H4 (cell line): ENCODE results near the gene FBXW4. TPM values are rescaled to one million over a fixed set of nuclear protein-coding genes. Genes with fewer than 3 reads are reported as not detected.

Experiments used
- DNase-seq: peaks from one replicate; pipeline ENCODE4 v3.0.0-alpha.2; 2015; ENCODE audit warnings: low spot score
- total RNA-seq: library from RNA; depleted of rRNA; stranded (reverse); fragments of >200 nt; shearing (Covaris generic); gene quantifications from 2 replicates; pipeline ENCODE4 v1.2.3, GENCODE V29; 2014

Gene FBXW4
- total RNA-seq, 1 experiment from 2014 or later, result 7.7 TPM

DNA sequence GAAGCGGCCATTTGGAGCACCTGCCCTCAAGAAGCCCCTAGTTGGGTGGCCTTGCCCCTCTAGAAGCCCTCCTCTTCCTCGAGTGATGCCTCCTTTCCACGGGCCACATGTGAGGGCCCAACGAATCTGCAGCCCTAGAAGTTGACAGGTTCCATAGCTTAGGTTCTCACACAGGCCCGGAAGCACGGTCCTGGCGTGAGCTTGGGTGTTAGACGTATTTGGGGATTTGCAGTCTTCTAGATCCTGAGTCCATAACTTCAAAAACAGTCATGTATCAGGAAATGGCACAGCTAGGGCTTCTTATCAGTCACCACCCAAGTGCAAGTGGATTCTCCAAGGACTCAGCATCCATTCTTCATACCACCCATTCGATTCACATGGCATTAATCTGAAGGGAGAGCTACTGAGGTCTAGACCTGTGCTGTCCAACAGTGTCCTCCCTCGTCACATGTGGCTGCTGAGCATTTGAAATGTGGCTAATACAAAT is 477 bp upstream of the FBXW4 start:
- DNase-seq, result no peak

DNA sequence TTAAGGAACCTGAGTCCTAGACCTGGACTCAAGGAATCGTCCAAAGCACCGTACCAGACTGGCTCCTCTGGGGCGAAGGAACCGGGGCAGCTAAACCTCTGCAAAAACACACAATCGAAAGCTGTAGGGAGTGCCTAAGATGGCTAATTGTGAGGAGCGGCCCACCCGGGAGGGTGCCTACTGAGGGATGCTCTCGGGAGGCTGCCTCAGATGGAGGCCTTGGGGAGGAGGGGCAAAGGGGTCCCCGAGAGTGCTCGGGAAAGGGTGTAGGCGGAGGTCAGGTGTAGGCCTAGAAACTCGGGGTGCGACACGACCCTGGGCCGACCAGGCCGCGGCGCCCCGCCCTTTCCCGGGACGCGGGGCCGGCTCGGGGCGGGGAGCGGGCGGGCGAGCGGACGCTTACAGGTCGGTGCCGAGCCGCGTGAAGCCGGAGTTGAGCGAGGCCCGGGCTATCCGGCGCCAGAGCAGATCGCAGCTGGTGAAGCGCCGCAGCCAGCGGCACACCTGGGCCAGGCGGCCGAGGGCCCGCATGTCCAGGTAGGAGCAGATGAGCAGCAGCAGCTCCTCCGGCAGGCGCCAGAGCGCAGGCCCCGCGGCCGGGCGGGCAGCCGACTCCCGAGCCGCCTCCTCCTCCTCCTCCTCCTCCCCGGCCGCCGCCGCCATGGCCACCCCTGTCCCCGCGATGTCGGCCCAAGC is 844 bp downstream of the FBXW4 start:
- DNase-seq, result peak; percentile 13

DNA sequence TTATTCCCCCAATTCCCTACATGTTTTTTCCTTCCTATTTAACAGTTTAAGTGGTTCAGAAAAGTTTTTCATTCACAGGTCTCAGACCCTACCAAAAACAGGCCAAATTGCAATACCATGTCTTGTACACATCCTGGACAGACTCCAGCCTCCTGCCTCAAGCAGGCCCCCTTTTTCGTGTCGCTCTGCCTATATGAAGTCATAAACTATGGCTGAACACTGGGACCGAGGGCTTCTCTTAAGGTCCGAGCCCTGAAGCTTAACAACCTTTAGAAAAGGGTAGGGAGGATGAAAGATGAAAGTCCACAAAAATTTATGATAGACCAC is 1.4 kb downstream of the FBXW4 start:
- peak; percentile 15 for DNase-seq

DNA sequence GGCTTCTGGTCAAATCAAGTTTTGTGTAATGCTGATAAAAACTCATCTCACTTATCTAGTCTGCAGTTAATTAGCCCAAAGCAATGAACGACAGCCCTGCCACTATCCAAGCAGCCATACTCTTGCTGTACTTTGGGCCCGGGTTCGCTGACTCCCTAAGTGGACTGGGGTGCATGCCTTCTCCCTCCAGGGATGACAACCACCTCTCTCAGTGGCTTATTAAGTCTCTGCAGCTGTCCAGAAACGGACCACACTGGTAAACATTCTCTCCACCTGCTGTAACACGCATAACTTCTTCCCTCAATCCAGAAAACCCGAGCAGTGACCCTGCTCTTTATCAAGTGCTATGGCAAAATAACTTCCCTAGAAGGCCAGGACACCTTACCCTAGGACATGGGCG is 3.9 kb downstream of the FBXW4 start:
- no peak for DNase-seq

DNA sequence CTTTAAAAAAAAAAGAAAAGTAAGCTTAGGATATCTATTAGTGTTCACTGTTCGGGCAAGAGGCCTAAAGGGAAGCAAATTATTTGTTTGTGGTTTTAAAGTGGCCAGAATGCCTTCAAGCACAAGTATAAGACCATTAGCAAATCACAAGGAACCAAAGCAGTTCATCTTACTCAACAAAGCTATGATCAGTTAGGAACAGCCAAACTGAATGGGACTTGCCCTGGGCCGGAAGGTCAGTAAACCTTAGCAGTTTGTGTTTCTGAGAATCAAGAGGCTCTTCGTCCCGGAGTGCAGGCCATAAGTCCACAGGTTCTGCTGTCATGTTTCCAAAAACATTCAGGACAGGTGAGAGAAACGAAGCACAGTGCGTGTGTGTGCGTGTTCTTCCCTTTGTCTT is 4.5 kb downstream of the FBXW4 start:
- no peak for DNase-seq

DNA sequence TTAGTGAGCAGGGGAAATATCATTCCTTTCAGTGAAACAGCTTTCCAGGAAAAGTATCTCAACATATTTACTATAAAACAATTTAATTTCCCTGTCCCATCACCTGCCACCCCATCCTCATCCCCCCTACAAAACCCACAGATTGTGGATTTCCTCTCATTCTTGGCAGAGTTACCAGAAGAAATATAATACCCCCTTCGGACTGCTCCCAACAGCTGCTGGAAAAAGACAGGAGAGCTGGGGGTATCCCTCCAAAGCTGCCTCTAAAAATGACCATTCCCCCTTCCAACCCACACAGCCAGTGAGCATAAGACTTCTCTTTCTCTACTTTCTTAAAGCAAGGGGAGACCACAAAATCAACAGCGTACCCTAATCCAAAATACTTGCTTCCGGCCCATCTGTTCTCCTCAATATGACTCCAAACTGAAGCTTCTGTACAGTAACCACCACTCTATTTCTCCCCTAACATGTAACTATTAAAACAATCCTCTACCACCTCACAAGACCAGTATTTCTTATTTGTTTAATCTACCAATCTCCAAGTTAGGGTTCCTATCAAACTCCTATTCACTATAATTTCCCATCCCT is 7.8 kb downstream of the FBXW4 start:
- no peak for DNase-seq

DNA sequence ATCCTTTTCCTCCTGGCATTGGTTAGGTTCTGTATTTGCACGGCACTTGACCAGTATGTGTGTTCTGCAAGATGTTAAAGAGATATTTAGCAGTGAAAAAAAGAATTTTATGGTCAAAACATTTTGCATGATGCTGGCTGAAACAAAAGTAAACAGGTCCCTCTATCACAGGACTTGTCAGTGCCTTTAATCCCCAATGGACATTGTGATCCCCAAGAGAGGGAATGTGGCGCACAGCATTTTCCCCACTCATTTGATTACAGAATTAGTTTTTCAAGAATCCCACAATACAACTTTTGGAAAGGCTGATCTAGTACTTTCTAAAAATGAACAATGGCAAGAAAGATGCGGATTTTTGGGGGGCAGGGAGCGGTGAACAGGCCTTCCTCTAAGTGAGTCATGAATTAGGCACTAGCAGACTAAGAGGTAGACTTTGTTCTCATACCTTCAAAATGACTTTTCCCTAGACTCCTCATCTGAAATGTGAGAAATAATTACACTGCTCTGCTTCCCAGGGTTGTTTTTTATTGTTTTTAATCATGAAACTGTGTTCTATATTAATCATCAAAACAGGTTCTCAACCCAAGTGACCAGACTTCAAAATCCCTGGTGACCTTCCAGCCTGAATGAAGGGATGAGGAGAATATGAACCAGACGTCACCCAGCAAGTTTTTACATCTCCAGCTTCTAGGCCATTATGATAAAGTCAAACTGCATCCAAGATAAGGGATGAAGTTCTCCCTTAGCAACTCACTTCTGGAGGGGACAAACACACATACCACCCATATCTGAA is 8.6 kb downstream of the FBXW4 start:
- DNase-seq, result no peak

DNA sequence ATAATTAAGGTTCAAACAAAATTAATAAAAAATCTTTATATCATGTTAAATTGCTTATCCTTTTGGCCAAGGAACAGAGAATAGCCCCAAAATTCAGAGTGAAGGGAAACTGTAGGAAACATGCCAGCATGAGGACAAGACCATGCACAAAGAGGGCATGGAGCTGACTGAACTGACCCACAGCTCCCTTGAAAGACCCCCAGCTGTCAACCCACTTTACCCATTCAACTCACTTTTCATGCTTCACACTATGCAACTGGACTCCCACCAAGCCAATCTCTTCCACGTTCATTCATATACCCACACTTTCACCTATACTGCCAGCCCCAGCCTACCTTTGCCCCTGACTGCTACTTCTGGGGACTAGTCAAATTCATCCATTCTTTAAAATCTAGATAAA is 10.2 kb downstream of the FBXW4 start:
- DNase-seq, result no peak

DNA sequence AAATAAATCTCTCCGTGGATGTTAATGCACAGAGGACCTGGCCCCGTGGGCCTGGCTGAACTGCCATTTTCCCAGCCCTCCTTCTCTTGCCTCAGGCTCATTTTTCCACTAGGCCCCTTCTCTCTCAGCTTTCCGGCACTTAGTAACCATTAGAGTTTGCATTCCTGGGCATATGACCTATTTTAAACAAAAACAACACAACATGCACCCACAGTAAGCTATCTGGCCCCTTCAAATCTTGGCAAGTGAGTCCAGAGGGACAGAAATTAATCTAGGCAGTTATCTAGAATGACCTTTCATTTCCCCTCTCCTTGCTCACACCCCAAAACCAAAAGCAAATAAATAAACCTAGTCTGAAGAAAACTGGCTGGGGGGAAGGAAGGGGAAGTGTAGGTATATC is 11.7 kb downstream of the FBXW4 start:
- no peak for DNase-seq

DNA sequence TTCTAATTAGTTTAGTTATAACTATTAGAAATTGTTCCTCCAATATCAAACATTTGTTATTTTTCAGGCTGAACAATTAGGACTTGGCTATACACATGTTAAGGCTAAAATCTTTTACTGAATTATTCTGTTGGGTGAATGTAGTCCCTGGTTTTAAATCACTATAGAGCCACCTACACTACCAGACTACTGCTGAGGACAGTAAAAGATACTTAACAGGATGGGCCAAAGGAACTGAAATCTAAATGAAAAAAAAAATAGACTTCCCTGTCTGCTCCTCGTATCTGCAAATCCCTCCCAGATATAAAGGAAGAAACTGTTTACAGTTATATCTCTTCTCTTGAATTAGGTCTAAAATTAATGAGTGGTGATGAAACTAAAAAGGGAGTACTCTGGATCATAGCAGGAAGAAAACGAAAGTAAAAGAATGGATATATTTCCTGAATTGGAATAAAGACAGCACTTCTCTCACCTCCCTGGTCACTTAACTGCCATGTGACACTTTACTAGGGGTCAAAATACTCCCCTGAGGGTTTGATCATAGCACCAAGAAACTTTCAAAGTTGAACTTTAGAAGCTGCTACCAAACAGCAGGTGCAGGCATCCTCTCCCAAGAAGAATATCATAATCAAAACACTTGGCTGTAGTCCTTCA is 12.7 kb downstream of the FBXW4 start:
- no peak for DNase-seq

DNA sequence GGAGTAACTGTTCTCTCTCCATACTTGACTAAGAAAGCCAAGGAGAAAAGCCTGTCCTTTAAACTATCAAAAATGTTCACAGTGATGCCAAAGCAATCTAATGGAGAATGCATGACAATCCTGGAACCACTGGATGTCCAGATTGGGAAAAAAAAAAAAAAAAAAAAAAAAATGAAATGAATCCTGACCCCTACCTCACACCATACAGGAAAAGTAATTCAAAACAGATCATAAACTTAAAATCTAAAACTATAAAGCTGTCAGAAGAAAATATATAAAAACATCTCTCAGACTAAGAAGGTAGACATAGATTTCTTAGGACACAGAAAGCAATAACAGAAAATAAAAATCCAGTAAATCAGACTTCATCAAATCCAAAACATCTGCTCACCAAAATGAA is 18.4 kb downstream of the FBXW4 start:
- no peak for DNase-seq

DNA sequence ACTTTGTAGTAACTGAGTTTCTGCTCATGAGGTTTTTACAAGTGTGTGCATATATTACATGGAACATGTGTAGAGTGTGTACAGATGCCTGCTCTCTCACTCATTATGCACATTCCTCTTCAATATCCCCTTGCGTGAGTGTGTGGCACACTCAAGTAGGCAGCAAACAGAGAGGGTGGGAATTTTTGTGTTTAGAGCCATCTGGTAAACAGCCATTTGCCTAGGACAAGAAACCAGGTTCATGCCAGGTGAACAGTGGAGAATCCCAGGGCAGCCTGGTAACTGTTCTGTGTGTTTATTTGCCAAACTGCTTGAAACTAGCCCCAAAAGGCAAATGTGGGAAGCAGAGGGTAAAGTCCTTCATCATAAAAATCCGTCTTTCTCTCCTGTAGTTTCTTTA is 19.9 kb downstream of the FBXW4 start:
- no peak for DNase-seq

DNA sequence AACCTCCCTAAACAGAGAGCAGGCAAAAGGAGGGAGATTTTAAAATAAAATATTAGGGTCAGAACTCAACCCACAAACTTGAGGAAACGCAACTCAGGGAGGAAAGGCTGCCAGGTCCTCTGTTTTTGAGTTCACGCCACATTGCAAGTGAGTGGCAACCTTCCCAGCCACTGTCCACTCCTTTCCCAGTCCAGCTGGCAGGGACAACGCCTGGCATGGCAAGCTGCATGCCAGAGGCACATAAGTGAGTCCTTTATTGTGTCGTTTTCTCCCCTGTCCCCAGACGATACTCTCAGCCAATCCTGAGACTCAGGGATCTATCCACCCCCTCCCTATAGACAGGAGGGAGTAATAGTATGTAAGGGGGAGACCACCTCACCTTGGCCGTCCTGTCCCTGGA is 22.4 kb downstream of the FBXW4 start:
- no peak for DNase-seq

DNA sequence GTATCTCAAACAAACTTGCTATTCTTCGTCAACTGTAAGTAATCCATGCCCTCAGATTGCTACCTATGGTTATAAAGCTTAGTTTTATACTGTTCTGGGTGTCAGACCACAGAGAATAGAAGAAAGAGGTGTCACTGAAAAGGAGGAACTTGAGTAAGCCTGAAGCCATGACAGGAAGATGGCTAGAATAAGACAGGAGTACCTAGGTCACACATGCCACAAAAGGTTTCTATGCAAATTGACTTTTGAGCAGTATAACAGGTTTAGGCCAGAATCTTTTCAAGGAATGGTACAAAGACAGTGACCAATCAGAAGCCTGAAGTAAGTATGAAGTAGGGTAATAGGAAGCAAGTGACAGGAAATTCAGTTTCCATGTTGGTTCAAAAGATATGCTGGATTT is 23.5 kb downstream of the FBXW4 start:
- no peak for DNase-seq

DNA sequence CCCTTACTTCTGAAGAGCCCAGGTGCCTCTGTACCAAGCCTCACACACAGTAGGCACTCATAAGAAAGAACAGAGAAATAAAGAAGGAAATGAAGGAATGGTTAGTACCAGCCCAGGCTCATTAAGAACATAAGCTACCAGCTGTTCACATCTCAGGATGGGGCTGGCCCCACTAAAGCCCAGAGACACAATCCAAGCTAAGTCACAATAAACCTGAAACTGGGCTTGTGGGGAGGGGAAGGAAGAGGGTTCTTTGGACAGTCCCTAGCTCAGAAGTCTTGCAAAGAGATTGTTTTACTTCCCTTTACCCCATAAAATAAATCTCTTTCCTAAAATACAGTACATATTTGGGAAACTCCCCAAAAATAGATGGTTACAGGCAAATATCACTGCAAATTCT is 24.3 kb downstream of the FBXW4 start:
- DNase-seq, result no peak

DNA sequence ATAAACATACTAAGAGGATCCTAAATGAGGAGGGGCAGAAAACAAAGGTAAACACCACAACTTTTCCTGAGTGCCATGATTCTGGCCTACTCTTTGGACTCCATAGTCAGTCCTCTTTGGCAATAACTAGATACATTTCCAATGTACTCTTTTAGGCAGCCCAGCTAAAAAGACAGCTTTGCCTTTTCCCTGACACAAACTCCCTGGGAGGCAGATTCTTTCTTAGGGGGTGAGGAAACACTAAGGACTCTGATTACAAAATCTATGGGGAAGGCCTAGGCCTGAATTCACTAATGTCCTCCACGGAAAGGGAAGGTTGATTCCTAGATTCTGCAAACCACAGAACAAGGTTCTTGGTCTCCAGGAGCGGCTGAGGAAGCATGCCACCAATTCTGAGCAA is 25.8 kb downstream of the FBXW4 start:
- no peak for DNase-seq

DNA sequence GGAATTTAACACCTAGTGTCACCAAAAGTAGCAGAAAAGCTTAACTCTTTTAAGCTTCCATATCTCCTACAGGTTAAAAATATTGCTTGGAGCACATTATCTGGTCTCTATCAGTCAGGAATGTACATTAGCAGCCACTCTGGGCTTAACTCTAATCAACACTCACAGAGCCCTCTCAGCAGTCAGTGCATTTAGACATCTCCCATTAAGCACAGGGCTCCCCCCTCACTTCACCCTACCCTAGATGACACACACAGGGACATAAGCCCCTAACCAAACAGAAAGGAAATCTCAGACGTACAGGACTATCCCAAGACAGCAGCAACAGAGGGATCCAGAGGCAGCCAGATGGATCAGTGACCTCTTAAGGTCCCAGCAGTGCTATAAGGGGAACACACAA is 26.4 kb downstream of the FBXW4 start:
- DNase-seq, result no peak

DNA sequence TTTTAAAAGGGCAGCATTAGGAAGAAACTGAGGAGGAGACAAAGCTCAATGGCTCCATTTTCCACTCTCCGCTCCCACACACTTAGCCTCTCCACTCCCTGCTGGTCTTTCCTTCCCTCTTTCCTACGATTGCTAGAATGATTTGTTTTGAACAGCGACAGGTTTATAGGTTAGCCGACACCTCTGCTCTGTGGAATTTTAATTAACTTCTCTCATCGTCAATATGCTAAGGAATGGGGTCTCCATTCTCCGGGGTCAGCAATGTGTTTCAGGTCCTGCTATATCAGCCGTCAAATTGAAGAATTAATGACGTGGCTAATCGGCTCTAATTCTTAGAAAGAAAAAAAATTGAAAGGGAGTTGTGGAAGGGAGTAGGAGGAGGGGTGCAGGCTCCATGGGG is 28.9 kb downstream of the FBXW4 start:
- DNase-seq, result no peak

DNA sequence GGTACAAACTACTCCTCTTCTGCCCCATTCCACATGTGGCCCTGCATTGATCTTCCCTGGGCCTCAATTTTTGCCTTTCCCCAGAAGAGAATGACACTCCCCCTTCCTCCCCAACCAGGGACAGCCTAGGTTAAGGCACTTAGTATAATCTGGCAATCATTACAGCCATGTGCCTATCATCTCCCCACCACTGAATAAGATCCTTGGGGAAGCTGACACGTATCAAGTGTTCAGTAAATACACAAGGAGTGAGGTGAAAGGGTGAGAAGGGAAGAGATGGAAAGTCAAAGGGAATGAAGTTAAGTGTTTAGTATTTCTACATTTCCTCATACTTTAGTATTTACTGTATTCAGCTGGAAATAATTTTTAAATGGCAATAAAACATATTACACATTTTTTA is 31.9 kb downstream of the FBXW4 start:
- DNase-seq, result no peak

DNA sequence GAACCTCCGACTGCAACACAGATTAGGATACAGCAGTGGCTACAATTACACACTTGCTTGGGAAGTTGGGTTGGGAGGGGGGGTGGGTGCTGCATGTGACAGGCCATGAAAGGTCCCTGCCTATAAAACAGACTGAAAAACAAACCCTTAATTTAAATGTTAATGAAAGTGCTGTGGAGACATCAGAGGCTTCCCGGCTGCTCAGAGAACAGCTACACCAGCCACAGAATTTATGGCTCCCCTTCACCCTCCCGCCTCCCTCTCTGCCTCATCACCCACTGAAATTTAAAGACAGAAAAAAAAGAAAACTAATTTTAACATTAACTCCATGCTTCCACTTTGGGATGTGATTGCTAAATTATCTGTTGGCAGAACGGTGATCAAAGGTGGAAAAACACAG is 34.7 kb downstream of the FBXW4 start:
- DNase-seq, result no peak

DNA sequence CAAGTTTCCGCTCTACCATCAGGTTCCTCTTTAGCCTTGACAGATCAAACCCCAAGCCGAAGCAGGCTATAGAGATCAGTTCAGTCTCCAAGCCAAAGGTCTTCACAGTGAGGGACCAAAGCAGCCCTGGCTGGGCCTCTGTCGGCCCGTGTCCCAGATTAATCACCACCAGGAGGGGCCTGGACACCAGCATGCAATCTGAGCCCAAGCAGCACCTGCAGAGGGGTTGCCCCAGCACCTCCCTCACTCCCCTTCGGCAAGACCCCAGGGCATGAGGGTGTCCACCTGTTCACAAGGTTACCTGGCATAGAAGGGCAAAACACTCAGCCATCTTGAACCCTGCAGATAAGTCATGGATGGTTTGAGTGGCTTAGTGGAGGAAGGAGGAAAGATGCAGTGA is 36.0 kb downstream of the FBXW4 start:
- no peak for DNase-seq

DNA sequence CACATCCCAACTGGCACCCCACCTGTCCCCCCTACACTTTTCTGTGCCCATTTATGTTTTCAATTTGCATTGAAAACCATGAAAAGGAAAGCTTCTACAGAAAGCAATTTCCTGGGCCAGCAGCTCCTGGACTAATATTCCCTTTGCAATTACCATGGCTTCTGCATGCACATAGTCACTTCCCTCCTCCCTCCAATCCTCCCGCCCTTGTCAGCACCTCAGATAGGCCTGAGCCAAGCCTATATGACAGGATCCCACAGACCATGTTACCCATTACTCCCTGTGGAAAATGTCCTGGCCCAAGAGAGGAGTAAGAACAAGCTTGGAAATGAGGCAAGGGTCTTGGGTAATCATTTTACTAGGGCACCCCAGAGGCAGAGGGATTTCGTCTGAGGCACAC is 38.1 kb downstream of the FBXW4 start:
- DNase-seq, result no peak

DNA sequence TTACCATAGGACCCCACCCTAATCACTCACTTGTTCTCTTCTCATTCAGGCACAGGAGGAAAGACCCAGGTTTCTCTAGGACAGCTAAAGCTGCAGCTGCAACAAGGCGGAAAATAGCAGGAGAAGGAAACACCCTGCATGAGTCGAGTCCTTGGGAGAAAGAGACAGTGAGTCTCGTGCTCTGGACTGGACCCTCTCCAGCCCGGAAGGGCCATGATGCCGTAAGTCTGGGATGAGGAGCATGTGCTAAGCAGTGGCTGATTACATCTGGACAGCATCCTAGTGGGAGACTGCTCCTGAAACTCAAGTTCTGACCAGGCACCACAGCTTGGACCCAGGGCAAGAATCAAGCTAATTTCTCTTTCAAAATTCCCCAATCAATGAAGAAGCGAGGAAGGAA is 39.4 kb downstream of the FBXW4 start:
- no peak for DNase-seq
